Thymus (tissue), 11 donors: ENCODE data around the gene DZIP1. TPM values are rescaled to one million over a fixed set of nuclear protein-coding genes. Genes with fewer than 3 reads are reported as not detected.

Experiments
- DNase-seq, 9 donors: peaks; one replicate each; pipeline ENCODE4 v3.0.0-alpha.2; 2013; ENCODE audit warnings: low spot score in 9 of 9, low read depth in 6 of 9, missing footprints in 1 of 9
- H3K27ac ChIP-seq, 2 donors: one replicate each; pipeline ENCODE4 v1.5.1; 2013; ENCODE audit warnings: control low read depth in 1 of 2, low read depth in 1 of 2, low read length in 1 of 2, mild to moderate bottlenecking in 1 of 2, moderate library complexity in 1 of 2
- H3K27me3 ChIP-seq, 2 donors: one replicate each; pipeline ENCODE4 v1.5.1; 2013; ENCODE audit warnings: low read length in 1 of 2; ENCODE audit not compliant: control insufficient read depth in 2 of 2, insufficient read depth in 1 of 2
- H3K36me3 ChIP-seq, 2 donors: one replicate each; pipeline ENCODE4 v1.5.1; 2013; ENCODE audit warnings: low read length in 1 of 2, mild to moderate bottlenecking in 1 of 2, moderate library complexity in 1 of 2; ENCODE audit not compliant: control insufficient read depth in 2 of 2, insufficient read depth in 2 of 2
- H3K4me1 ChIP-seq, 2 donors: one replicate each; pipeline ENCODE4 v1.5.1; 2013; ENCODE audit warnings: low read length in 2 of 2; ENCODE audit not compliant: control insufficient read depth in 2 of 2, insufficient read depth in 2 of 2
- H3K4me3 ChIP-seq, 2 donors: one replicate each; pipeline ENCODE4 v1.5.1; 2013; ENCODE audit warnings: low read length in 2 of 2, control low read depth in 1 of 2, mild to moderate bottlenecking in 1 of 2
- H3K9me3 ChIP-seq, 2 donors: one replicate each; pipeline ENCODE4 v1.5.1; 2013; ENCODE audit warnings: low read length in 1 of 2, mild to moderate bottlenecking in 1 of 2; ENCODE audit not compliant: control insufficient read depth in 2 of 2, insufficient read depth in 1 of 2
- WGBS: extraction: QIAGEN DNeasy Blood & Tissue Kit; methylation state at CpG from one replicate; pipeline ENCODE4 v1.1.7; 2013; 5-methylcytosine and 5-hydroxymethylcytosine counted together
- polyA plus RNA-seq: library from polyadenylated mRNA; stranded (reverse); fragments of 200-250 nt; gene quantifications from one replicate; pipeline ENCODE4 v1.2.3, GENCODE V29; 2013
- total RNA-seq: library from RNA; stranded (reverse); fragments of 120-200 nt; gene quantifications from one replicate; pipeline ENCODE4 v1.2.4, GENCODE V29; 2013
- donor health status: healthy.

Gene DZIP1
- total and polyA plus RNA-seq, 2 donors: 5.5 to 7.0 TPM

GRCh38 chr13:95615539-95615938, 29.0 kb downstream of the DZIP1 start:
- WGBS: 92% methylated on average over 3 of the region's 3 CpGs
- Histone ChIP-seq H3K27ac (no peak overlapping the region), H3K36me3 (no peaks in the 10 kb centered on the region), H3K9me3 (no peaks in the 10 kb centered on the region), H3K4me3 (no peak overlapping the region), H3K4me1 (no peaks in the 10 kb centered on the region), H3K27me3 (no peaks in the 10 kb centered on the region)
- DNase-seq: no peak

GRCh38 chr13:95614641-95615245, 29.8 kb downstream of the DZIP1 start:
- 95% methylated on average over 7 of the region's 7 CpGs for WGBS
- H3K27me3 ChIP-seq: no peaks in the 10 kb centered on the region
- no peaks in the 10 kb centered on the region for H3K4me1 ChIP-seq
- no peak overlapping the region for H3K4me3 ChIP-seq
- H3K27ac ChIP-seq: no peak overlapping the region
- no peaks in the 10 kb centered on the region for H3K9me3 ChIP-seq
- DNase-seq: no peak
- H3K36me3 ChIP-seq: no peaks in the 10 kb centered on the region

GRCh38 chr13:95608640-95609323, 35.7 kb downstream of the DZIP1 start:
- Histone ChIP-seq H3K36me3 (no peaks in the 10 kb centered on the region), H3K27me3 (no peaks in the 10 kb centered on the region), H3K4me3 (no peak overlapping the region), H3K27ac (no peak overlapping the region), H3K9me3 (no peaks in the 10 kb centered on the region), H3K4me1 (no peaks in the 10 kb centered on the region)
- WGBS: 79% methylated on average over 6 of the region's 6 CpGs
- DNase-seq: no peak

GRCh38 chr13:95607366-95607765, 37.1 kb downstream of the DZIP1 start:
- DNase-seq: no peak
- H3K27ac ChIP-seq: no peak overlapping the region
- H3K27me3 ChIP-seq: no peaks in the 10 kb centered on the region
- WGBS: 84% methylated on average over 1 of the region's 1 CpG
- H3K36me3 ChIP-seq: no peaks in the 10 kb centered on the region
- no peak overlapping the region for H3K4me3 ChIP-seq
- H3K4me1 ChIP-seq: no peaks in the 10 kb centered on the region
- no peaks in the 10 kb centered on the region for H3K9me3 ChIP-seq

GRCh38 chr13:95605448-95606125, 38.9 kb downstream of the DZIP1 start:
- H3K4me1 ChIP-seq: no peaks in the 10 kb centered on the region
- no peak for DNase-seq
- no peak overlapping the region for H3K4me3 ChIP-seq
- WGBS: 95% methylated on average over 3 of the region's 3 CpGs
- no peaks in the 10 kb centered on the region for H3K36me3 ChIP-seq
- H3K9me3 ChIP-seq: no peaks in the 10 kb centered on the region
- H3K27ac ChIP-seq: no peak overlapping the region
- H3K27me3 ChIP-seq: no peaks in the 10 kb centered on the region

- 98% methylated on average over 3 of the region's 3 CpGs for WGBS
- Histone ChIP-seq H3K9me3 (no peaks in the 10 kb centered on the region), H3K27me3 (no peaks in the 10 kb centered on the region), H3K4me1 (no peaks in the 10 kb centered on the region), H3K36me3 (no peaks in the 10 kb centered on the region), H3K27ac (no peak overlapping the region), H3K4me3 (no peak overlapping the region)
- DNase-seq: no peak
These were observed 40.0 kb downstream of the DZIP1 start for GRCh38 chr13:95604556-95604915.

- H3K4me3 ChIP-seq: no peak overlapping the region
- DNase-seq: no peak
- no peak overlapping the region for H3K27ac ChIP-seq
- no peaks in the 10 kb centered on the region for H3K27me3 ChIP-seq
- no peaks in the 10 kb centered on the region for H3K9me3 ChIP-seq
- no peaks in the 10 kb centered on the region for H3K4me1 ChIP-seq
- H3K36me3 ChIP-seq: no peaks in the 10 kb centered on the region
- WGBS: 97% methylated on average over 12 of the region's 12 CpGs
These were observed 40.5 kb downstream of the DZIP1 start for GRCh38 chr13:95603887-95604555.

GRCh38 chr13:95601906-95602305, 42.6 kb downstream of the DZIP1 start:
- Histone ChIP-seq H3K9me3 (no peaks in the 10 kb centered on the region), H3K36me3 (no peaks in the 10 kb centered on the region), H3K4me3 (no peak overlapping the region), H3K27ac (no peak overlapping the region), H3K4me1 (no peaks in the 10 kb centered on the region), H3K27me3 (no peaks in the 10 kb centered on the region)
- no peak for DNase-seq
- 94% methylated on average over 6 of the region's 6 CpGs for WGBS

- Histone ChIP-seq H3K36me3 (no peaks in the 10 kb centered on the region), H3K9me3 (no peaks in the 10 kb centered on the region), H3K4me1 (no peaks in the 10 kb centered on the region), H3K4me3 (no peak overlapping the region), H3K27ac (no peak overlapping the region), H3K27me3 (no peaks in the 10 kb centered on the region)
- no peak for DNase-seq
- WGBS: 79% methylated on average over 2 of the region's 2 CpGs
These were observed 43.3 kb downstream of the DZIP1 start for GRCh38 chr13:95601216-95601615.
